C4-2B (cell line): ENCODE results near the gene CHSY3.

Source experiments
- H3K27ac ChIP-seq: fragments of 450-650 bp; 2 replicates; pipeline ENCODE4 v1.5.1; 2017
- CTCF ChIP-seq: fragments of 450-650 bp; conservative IDR thresholded peaks from 2 replicates; pipeline ENCODE4 v1.5.1; 2017; ENCODE audit warnings: mild to moderate bottlenecking
- ZFX ChIP-seq: fragments of 450-650 bp; IDR thresholded peaks from 2 replicates; pipeline ENCODE4 v1.6.1; 2017

The CHSY3 gene

GRCh38 chr5:130164966-130165365 is 260.7 kb downstream of the CHSY3 start:
- H3K27ac ChIP-seq = no peak overlapping the region
- TF ChIP-seq ZFX (no peak), CTCF (no peak)

DNA sequence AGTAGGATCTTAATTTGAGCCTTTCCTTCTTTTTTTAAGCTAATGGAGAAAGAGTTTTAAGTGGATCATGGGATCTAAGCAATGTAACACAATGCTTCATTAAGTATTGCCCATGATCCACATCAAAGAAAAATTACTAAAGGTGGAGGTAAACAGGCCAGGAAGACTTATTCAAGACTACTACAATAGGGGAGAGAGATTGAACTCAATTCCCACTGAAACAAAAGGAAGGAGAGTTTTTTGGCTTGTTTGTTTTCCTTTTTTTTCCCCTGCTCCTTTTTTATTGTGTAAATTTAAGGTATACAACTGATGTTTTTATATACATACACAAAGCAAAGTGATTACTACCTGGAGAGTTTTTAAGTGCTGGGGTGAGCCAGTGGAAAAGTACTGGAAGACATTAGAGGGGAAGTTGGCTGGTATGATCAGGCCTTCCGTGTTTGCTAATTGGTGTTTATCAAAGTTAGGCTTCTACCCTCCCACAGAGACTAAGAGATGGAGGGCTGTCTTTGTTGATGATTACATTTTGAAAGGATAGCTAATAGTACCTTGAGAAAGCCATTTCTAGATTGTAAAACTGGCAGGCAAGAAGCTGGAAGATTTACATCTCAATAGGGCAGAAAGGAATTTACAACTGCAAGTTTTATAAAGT is 262.7 kb downstream of the CHSY3 start:
- no peak for TF ChIP-seq ZFX
- no peak for TF ChIP-seq CTCF
- H3K27ac ChIP-seq = no peak overlapping the region

DNA sequence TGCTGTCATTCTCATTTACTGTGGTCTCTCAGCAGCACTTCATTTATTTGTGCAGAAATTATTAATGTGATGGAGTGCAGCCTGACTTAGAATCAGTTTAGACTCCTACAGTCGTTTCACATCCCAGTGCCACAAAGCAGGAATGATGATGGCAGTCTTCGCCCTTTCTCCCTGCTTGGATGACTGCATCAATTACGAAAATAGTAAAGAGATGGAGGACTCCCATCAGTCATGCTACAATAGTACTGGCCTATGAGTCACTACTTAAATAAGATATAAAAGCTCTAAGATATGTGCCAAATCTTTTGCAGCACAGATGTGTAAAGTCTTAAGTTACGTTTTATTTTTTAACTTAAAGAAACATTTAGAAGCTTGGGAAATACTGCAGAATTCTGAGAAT is 263.9 kb downstream of the CHSY3 start:
- H3K27ac ChIP-seq = no peak overlapping the region
- TF ChIP-seq CTCF = no peak
- no peak for TF ChIP-seq ZFX

DNA sequence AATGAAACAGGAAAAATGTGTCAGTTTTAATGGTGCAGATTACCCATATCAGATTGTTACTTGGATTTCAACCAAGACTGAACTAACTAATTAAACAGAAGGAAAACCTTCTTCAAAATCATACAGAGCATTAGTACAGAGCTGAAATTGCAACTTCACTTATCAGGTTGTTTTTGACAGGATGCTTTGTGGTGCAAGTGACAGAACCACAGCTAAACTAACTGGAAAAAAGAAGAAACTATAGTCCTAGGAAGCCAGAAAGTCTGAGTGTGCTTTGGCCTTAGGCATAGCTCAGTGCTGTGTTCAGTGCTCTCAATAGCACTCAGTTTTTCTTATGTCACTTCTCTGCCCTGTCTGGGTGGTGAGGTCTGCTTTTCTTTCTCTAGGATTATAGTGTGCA is 267.4 kb downstream of the CHSY3 start:
- H3K27ac ChIP-seq = no peak overlapping the region
- TF ChIP-seq ZFX = no peak
- no peak for TF ChIP-seq CTCF

- TF ChIP-seq ZFX (no peak), CTCF (no peak)
- no peak overlapping the region for H3K27ac ChIP-seq
Observed at GRCh38 chr5:130183115-130183514, 278.9 kb downstream of the CHSY3 start.

- no peak for TF ChIP-seq ZFX
- no peak for TF ChIP-seq CTCF
- no peak overlapping the region for H3K27ac ChIP-seq
Observed at GRCh38 chr5:130189961-130190360, 285.7 kb downstream of the CHSY3 start.

GRCh38 chr5:130198927-130199326 is 294.7 kb downstream of the CHSY3 start:
- TF ChIP-seq CTCF (peak; percentile 46), ZFX (no peak)
- H3K27ac ChIP-seq = no peak overlapping the region
